Neural progenitor cell (in vitro differentiated cells): ENCODE measurements around the gene MXRA8.

Experiments used
- CTCF ChIP-seq: fragments of 200-600 bp; sonication (generic); IDR thresholded peaks from 2 replicates; pipeline ENCODE4 v1.5.1; 2017; ENCODE audit warnings: antibody characterized with exemption, mild to moderate bottlenecking
- EZH2 ChIP-seq: fragments of 200-600 bp; sonication (generic); IDR thresholded peaks from 2 replicates; pipeline ENCODE4 v1.6.1; 2017; ENCODE audit warnings: antibody characterized with exemption, mild to moderate bottlenecking, moderate library complexity
- EZH2phosphoT487 ChIP-seq: fragments of 200-600 bp; sonication (generic); IDR thresholded peaks from 2 replicates; pipeline ENCODE4 v1.6.1; 2017; ENCODE audit warnings: antibody characterized with exemption

- TF ChIP-seq CTCF (no peak), EZH2phosphoT487 (no peak), EZH2 (no peak)
Measured at GRCh38 chr1:1393014-1393413, 34.7 kb upstream of the MXRA8 start.
